Dermis microvascular lymphatic vessel endothelial cell (primary cell): ENCODE data around the gene SLC9A9. TPM values are rescaled to one million over a fixed set of nuclear protein-coding genes. Genes with fewer than 3 reads are reported as not detected.

Experiments used
- DNase-seq, 2 donors: peaks; one replicate each; pipeline versions ENCODE4 v3.0.0 to v3.0.0-alpha.2; 2010; ENCODE audit warnings: low read depth in 2 of 2
- total RNA-seq: library from RNA; depleted of rRNA; stranded (reverse); fragments of >200 nt; gene quantifications from 2 replicates; pipeline ENCODE4 v1.2.1, GENCODE V29; 2014

The SLC9A9 gene
- total RNA-seq, 1 donor from 2014 or later = 3.9 TPM

- no peak for DNase-seq
Observed at GRCh38 chr3:143757691-143758090, 90.6 kb downstream of the SLC9A9 start.

GRCh38 chr3:143755978-143756377 lies 92.3 kb downstream of the SLC9A9 start:
- no peak for DNase-seq

- no peak for DNase-seq
Observed at GRCh38 chr3:143754090-143754489, 94.2 kb downstream of the SLC9A9 start.

GRCh38 chr3:143753456-143753855 lies 94.8 kb downstream of the SLC9A9 start:
- DNase-seq = no peak

- DNase-seq = no peak
Observed at GRCh38 chr3:143753006-143753405, 95.3 kb downstream of the SLC9A9 start.

- DNase-seq = no peak
Observed at GRCh38 chr3:143751643-143752178, 96.6 kb downstream of the SLC9A9 start.

- no peak for DNase-seq
Observed at GRCh38 chr3:143750841-143751240, 97.4 kb downstream of the SLC9A9 start.

- no peak for DNase-seq
Observed at GRCh38 chr3:143749926-143750325, 98.3 kb downstream of the SLC9A9 start.

- DNase-seq = no peak
Observed at GRCh38 chr3:143737065-143737464, 111.2 kb downstream of the SLC9A9 start.

GRCh38 chr3:143736205-143736997 lies 111.9 kb downstream of the SLC9A9 start:
- peak in 1 of 2 donors; percentile 6 for DNase-seq

GRCh38 chr3:143731776-143732175 lies 116.5 kb downstream of the SLC9A9 start:
- DNase-seq = no peak

- DNase-seq = no peak
Observed at GRCh38 chr3:143731320-143731719, 116.9 kb downstream of the SLC9A9 start.

- DNase-seq = no peak
Observed at GRCh38 chr3:143727391-143727790, 120.9 kb downstream of the SLC9A9 start.

GRCh38 chr3:143726727-143727126 lies 121.5 kb downstream of the SLC9A9 start:
- DNase-seq = no peak

GRCh38 chr3:143720381-143720780 lies 127.9 kb downstream of the SLC9A9 start:
- DNase-seq = no peak

GRCh38 chr3:143718463-143718862 lies 129.8 kb downstream of the SLC9A9 start:
- no peak for DNase-seq

GRCh38 chr3:143716731-143717130 lies 131.5 kb downstream of the SLC9A9 start:
- no peak for DNase-seq

GRCh38 chr3:143712522-143712921 lies 135.7 kb downstream of the SLC9A9 start:
- no peak for DNase-seq

GRCh38 chr3:143707848-143708247 lies 140.4 kb downstream of the SLC9A9 start:
- no peak for DNase-seq

GRCh38 chr3:143700431-143700975 lies 147.8 kb downstream of the SLC9A9 start:
- no peak for DNase-seq

GRCh38 chr3:143699424-143699823 lies 148.8 kb downstream of the SLC9A9 start:
- no peak for DNase-seq

- DNase-seq = no peak
Observed at GRCh38 chr3:143698682-143699303, 149.5 kb downstream of the SLC9A9 start.

GRCh38 chr3:143697975-143698374 lies 150.3 kb downstream of the SLC9A9 start:
- DNase-seq = peak in 1 of 2 donors; percentile 3
